K562 (cell line): Measurements from ENCODE around the gene TUBD1. TPM values are rescaled to one million over a fixed set of nuclear protein-coding genes. Genes with fewer than 3 reads are reported as not detected.
A peak's percentile ranks its signal among the peaks of the same experiment; 100 is the strongest.

Experiments used
- BRF1 ChIP-seq: IDR thresholded peaks from 3 replicates; pipeline ENCODE4 v1.6.1; 2011; ENCODE audit warnings: borderline replicate concordance, mild to moderate bottlenecking; ENCODE audit not compliant: insufficient read length; ENCODE audit errors: extremely low read depth
- CEBPZ ChIP-seq: fragments of 150-350 bp; IDR thresholded peaks from 2 replicates; pipeline ENCODE4 v1.6.1; 2014; ENCODE audit warnings: low read depth, mild to moderate bottlenecking, low read length, borderline replicate concordance
- CGGBP1 ChIP-seq: fragments of 250-450 bp; sonication (Bioruptor Pico); IDR thresholded peaks from 2 replicates; pipeline ENCODE4 v1.9.0; 2021; ENCODE audit warnings: mild to moderate bottlenecking
- ETS1 ChIP-seq: conservative IDR thresholded peaks from 2 replicates; pipeline ENCODE4 v1.6.1; 2011; ENCODE audit warnings: low read depth, mild to moderate bottlenecking, low read length; ENCODE audit not compliant: control insufficient read depth
- FOXA3 ChIP-seq, 2 experiments: fragments of 450-650 bp in 1 of 2; sonication (generic) in 1 of 2; formaldehyde crosslinking; IDR thresholded peaks in 1 of 2; conservative IDR thresholded peaks in 1 of 2; 2 replicates each; pipeline versions ENCODE4 v1.4.0 to v1.8.0; 2020 to 2022; ENCODE audit warnings: mild to moderate bottlenecking in 2 of 2, missing genetic modification reagents in 1 of 2
- GTF2E2 ChIP-seq: fragments of 200-800 bp; sonication (Bioruptor generic); IDR thresholded peaks from 2 replicates; pipeline ENCODE4 v1.6.1; 2016; ENCODE audit warnings: missing genetic modification characterization, missing compliant biosample characterization
- NFIX ChIP-seq: fragments of 250-450 bp; sonication (Bioruptor Pico); IDR thresholded peaks from 2 replicates; pipeline ENCODE4 v1.4.0; 2020; ENCODE audit warnings: low read depth, mild to moderate bottlenecking, moderate library complexity
- RBM15 ChIP-seq: fragments of 200-400 bp; formaldehyde crosslinking; IDR thresholded peaks from 2 replicates; pipeline ENCODE4 v1.6.1; 2018; ENCODE audit warnings: mild to moderate bottlenecking, low read length, moderate library complexity; ENCODE audit not compliant: insufficient read depth
- THRA ChIP-seq: fragments of 450-650 bp; IDR thresholded peaks from 2 replicates; pipeline ENCODE4 v1.6.1; 2017; ENCODE audit warnings: mild to moderate bottlenecking, moderate library complexity
- ZNF134 ChIP-seq: fragments of 250-450 bp; sonication (Bioruptor Pico); conservative IDR thresholded peaks from 2 replicates; pipeline ENCODE4 v1.4.0; 2020
- ZNF780A ChIP-seq: fragments of 250-450 bp; sonication (Bioruptor Pico); IDR thresholded peaks from 2 replicates; pipeline ENCODE4 v1.5.0; 2021; ENCODE audit warnings: mild to moderate bottlenecking
- polyA plus RNA-seq, 8 experiments: library from polyadenylated mRNA; depleted of rRNA in 4 of 8; stranded (reverse) in 5 of 8; unstranded in 3 of 8; fragments of >200 nt; fragmentation: Nextera tagmentation in 2 of 8; fragmentation: Illumina TruSeq in 1 of 8; extraction: Ambion mirVana in 2 of 8; extraction: Trizol in 1 of 8; gene quantifications; 2 replicates each; pipeline versions ENCODE4 v1.2.1 to v1.2.3, GENCODE V29; 2011 to 2014; ENCODE audit warnings: inconsistent platforms in 1 of 8, missing spikeins in 1 of 8
- total RNA-seq, 7 experiments: library from RNA; depleted of rRNA in 6 of 7; stranded (reverse); fragments of >200 nt in 6 of 7; fragmentation: Illumina TruSeq in 2 of 7; extraction: Trizol in 2 of 7; gene quantifications; 2 replicates each; pipeline versions ENCODE4 v1.2.1 to v1.2.3, GENCODE V29; 2011 to 2021; ENCODE audit warnings: low replicate concordance in 1 of 7
- TF ChIP-seq, protein P1 (sequence below): fragments of 250-450 bp; sonication (Bioruptor Pico); IDR thresholded peaks from 2 replicates; pipeline ENCODE4 v1.8.0; 2021; ENCODE audit warnings: borderline replicate concordance, mild to moderate bottlenecking, moderate library complexity; ENCODE audit not compliant: poor library complexity, severe bottlenecking
- TF ChIP-seq, protein P2 (sequence below): fragments of 200-800 bp; sonication (Bioruptor generic); IDR thresholded peaks from 2 replicates; pipeline ENCODE4 v1.6.1; 2017; ENCODE audit warnings: missing genetic modification characterization, missing compliant biosample characterization
- TF ChIP-seq, protein P3 (sequence below): IDR thresholded peaks from 2 replicates; pipeline ENCODE4 v1.6.1; 2011; ENCODE audit warnings: borderline replicate concordance, low read depth, mild to moderate bottlenecking, moderate library complexity, low read length; ENCODE audit not compliant: insufficient read depth, poor library complexity, severe bottlenecking

TUBD1 gene
- total and polyA plus RNA-seq, 9 of the 15 experiments (the other 6 are each of a cell fraction or from before 2014, with no cell fraction given), result 10.8 to 35.3 (median 17.9) TPM

DNA sequence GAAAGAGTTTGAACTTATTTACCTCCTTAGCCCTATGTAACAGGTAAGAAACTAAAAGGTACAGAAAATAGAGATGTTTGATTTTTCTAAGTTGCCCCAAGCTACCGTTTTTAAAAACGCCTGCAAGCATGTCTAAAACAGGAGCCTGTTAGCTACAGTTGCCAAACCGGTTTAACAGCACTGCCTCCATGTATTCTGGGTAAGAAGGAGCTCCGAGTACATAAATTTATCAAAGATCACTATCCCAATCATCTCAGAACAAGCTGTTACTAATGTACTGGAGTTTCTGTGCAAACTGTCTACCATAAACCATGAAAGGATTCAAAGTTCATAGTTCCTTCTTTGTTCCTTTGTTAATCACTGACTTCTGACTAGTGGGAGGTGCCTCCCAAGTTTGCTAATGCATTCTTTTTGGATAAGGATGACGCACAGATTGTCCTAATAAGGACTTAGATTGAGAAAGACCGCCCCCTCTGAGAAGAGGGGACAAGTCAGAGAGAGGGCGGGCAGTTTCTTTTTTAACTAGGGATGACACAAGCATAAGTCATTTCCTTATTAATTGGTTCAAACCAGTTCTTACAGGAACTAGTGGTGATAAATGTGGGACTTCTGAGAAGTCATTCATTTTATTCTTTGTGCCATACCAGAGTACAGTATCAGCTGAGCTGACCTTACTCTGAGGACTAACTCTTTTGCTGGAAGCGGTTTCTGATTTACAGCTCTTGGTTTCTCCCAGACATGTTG lies 55.3 kb downstream of the TUBD1 start (continued):
- TF ChIP-seq ETS1, result 0 out of 2 replicates have a peak, but pooled peaks have one; percentile 2
- no peak for TF ChIP-seq NFIX
- TF ChIP-seq ZNF780A (CRISPR knock-in tag), result no peak
- no peak for TF ChIP-seq CGGBP1 (CRISPR knock-in tag)
- TF ChIP-seq RBM15, result no peak
- no peak for TF ChIP-seq CEBPZ
- TF ChIP-seq THRA, result no peak; the same call in 1 of the 2 replicates
- TF ChIP-seq, protein P1, sequence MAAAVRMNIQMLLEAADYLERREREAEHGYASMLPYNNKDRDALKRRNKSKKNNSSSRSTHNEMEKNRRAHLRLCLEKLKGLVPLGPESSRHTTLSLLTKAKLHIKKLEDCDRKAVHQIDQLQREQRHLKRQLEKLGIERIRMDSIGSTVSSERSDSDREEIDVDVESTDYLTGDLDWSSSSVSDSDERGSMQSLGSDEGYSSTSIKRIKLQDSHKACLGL (CRISPR knock-in tag), result no peak
- TF ChIP-seq FOXA3 (CRISPR knock-in tag; conservative IDR thresholded peaks at IDR 0.05 in 1 of 2, IDR thresholded peaks at IDR 0.05 in 1 of 2), result no peak
- TF ChIP-seq BRF1, result no peak
- TF ChIP-seq ZNF134 (CRISPR knock-in tag), result peak; percentile 64; the same call in 1 of the 2 replicates
- TF ChIP-seq, protein P2, sequence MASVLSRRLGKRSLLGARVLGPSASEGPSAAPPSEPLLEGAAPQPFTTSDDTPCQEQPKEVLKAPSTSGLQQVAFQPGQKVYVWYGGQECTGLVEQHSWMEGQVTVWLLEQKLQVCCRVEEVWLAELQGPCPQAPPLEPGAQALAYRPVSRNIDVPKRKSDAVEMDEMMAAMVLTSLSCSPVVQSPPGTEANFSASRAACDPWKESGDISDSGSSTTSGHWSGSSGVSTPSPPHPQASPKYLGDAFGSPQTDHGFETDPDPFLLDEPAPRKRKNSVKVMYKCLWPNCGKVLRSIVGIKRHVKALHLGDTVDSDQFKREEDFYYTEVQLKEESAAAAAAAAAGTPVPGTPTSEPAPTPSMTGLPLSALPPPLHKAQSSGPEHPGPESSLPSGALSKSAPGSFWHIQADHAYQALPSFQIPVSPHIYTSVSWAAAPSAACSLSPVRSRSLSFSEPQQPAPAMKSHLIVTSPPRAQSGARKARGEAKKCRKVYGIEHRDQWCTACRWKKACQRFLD (CRISPR knock-in tag), result peak; percentile 95
- peak; percentile 99 for TF ChIP-seq GTF2E2 (tag)
- TF ChIP-seq, protein P3, sequence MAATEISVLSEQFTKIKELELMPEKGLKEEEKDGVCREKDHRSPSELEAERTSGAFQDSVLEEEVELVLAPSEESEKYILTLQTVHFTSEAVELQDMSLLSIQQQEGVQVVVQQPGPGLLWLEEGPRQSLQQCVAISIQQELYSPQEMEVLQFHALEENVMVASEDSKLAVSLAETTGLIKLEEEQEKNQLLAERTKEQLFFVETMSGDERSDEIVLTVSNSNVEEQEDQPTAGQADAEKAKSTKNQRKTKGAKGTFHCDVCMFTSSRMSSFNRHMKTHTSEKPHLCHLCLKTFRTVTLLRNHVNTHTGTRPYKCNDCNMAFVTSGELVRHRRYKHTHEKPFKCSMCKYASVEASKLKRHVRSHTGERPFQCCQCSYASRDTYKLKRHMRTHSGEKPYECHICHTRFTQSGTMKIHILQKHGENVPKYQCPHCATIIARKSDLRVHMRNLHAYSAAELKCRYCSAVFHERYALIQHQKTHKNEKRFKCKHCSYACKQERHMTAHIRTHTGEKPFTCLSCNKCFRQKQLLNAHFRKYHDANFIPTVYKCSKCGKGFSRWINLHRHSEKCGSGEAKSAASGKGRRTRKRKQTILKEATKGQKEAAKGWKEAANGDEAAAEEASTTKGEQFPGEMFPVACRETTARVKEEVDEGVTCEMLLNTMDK, result no peak
